ENCODE data around the gene PKHD1.

GRCh38 chr6:52104979-52105378 is 17.6 kb upstream of the PKHD1 start:
- TF ChIP-seq KDM1A (IDR thresholded peaks at IDR 0.05; ENCODE audit: borderline replicate concordance, low read length) (no peak), JUND (IDR thresholded peaks at IDR 0.05; ENCODE audit: low read length) (no peak), CTCF (IDR thresholded peaks at IDR 0.05; ENCODE audit: control extremely low read depth in 1 of 3, insufficient read depth in 1 of 3, low read depth in 1 of 3, low read length in 3 of 3) (no peak), PHF8 (conservative IDR thresholded peaks at IDR 0.05; ENCODE audit: low read depth, low read length) (no peak), SRF (IDR thresholded peaks at IDR 0.05; ENCODE audit: low read depth, low read length) (no peak), BCL11A (IDR thresholded peaks at IDR 0.05; ENCODE audit: low read depth in 2 of 2, low read length in 2 of 2) (no peak), POLR2A (IDR thresholded peaks at IDR 0.05; ENCODE audit: control extremely low read depth in 1 of 2, low read depth in 2 of 2, low read length in 2 of 2) (no peak)

Data from H1 (cell line).